HS-5 (cell line): ENCODE results near the gene NKX6-2.

Experiments used
- DNase-seq: peaks from one replicate; pipeline ENCODE4 v3.0.0-alpha.2; 2012; ENCODE audit warnings: low read depth

The NKX6-2 gene

GRCh38 chr10:132813001-132813401 lies 27.1 kb upstream of the NKX6-2 start:
- no peak for DNase-seq

DNA sequence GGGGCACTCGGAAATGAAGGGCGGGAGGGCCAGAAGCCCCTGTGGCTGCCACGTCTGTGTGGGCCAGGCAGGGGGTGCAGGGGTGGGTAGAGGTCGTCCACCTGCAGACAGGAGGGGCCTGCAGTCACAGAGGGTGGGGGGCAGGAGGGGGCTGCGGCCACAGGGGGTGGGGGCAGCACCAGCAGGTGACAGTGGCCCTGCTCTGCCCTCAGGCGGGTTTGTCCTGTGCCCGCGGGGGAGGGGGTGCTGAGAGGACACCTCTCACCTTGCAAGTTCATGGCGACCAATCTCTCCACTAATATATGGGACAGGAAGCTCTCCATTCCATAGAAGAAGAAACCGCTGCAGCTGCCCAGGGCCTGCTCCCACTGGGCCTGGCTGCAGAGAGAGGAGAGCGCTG lies 26.6 kb upstream of the NKX6-2 start:
- DNase-seq = no peak

DNA sequence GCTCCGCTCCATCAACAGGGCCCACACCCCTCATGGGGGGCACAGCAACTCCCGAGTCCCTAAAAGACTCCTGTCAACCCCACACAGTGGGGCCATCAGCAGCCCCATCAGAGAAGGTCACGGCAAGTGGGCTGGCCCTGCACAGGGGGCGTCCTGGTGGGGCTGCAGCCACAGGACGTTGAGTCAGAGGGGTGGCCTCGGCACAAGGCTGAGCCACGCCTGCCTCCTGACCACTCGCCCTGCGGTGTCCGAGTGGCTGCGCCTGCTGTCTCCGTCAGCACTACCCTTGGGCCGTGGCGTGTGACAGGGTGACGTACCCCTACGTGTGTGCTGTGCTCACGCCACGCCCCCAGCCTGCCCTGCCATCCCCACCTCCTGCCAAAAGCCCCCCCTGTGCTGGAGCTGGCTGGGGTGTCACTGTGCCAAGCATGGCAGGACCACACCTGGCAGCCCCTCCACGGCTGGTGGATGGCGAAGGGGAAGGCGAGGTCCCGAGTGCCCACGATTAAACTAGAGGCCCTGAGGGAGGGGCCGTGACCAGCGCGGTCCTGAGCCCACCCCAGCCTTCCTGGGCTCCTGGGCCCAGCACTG lies 26.0 kb upstream of the NKX6-2 start:
- no peak for DNase-seq

GRCh38 chr10:132810807-132811700 lies 25.1 kb upstream of the NKX6-2 start:
- no peak for DNase-seq

DNA sequence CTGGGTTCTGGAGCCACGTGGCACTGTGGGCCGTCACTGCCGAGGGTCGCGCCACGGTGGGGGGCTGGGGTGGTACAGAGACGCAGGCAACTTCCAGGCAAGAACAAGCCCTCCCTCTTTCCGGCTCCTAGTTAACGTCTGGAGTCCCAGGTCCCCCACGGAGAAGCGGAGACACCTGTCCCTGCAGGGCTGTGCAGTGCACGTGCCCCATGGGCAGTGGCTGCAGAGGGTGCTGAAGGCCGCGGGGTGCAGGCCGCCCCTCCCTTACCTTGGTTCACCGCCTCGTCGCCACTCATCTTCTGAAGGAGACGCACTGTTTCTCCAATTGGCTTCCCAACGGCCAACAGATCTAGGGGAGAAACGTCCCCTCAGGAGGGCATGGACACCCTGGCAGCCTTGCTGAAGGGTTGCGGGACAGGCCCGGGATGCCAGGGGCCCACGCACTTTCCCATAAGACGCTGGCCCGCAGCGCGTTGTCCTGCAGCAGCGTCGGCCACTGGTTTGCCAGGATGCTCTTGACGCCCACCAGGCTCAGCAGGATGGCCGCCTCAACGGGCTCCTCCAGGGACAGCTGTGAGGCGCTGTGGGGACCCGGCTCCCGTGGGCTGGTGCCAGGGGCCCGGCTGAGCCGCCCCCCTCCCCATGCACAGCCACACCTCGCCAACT lies 24.3 kb upstream of the NKX6-2 start:
- DNase-seq = no peak

DNA sequence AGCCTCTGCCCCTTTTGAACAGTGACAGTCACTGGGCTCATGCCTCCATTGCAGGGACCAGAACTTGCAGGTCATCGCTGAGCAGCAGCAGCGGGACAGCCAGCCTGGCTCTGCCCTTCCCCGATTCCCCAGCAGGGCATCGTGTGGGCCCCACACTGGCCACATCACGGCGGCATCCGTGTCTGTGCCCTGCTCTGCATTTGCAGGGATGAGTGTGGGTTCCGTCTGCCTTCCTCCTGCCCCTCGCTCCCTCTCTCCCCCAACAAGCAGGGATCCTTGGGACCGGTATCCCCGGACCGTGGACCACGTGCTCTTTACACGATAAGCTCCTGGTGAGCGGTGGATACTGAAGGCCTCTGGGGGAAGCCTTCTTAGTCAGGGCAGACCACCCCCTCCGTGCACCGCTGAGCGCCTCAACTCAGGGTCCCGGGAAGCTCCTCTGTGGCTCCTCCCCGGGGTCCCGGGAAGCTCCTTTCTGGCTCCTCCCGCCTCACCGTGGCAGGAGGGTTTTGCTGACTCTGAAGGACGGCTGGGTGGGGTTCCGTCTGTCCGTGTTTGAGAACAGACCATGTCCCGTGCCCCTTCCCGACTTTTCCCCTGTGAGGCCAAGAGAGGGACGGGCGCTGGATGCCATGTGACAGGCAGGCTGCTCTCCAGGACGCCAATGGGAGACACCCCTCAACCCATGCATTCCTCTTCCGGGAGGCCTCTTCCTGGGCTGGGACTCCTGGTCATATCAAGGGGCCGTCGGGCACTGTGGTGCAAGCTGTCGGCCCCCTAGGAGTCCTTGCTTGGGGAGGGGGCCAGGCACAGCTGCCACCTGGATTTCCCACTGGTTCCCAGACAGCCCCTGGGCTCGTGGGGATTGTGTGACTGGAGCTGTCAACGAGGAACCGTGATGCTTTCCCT lies 23.5 kb upstream of the NKX6-2 start:
- no peak for DNase-seq

GRCh38 chr10:132808383-132809231 lies 22.7 kb upstream of the NKX6-2 start:
- DNase-seq = no peak

DNA sequence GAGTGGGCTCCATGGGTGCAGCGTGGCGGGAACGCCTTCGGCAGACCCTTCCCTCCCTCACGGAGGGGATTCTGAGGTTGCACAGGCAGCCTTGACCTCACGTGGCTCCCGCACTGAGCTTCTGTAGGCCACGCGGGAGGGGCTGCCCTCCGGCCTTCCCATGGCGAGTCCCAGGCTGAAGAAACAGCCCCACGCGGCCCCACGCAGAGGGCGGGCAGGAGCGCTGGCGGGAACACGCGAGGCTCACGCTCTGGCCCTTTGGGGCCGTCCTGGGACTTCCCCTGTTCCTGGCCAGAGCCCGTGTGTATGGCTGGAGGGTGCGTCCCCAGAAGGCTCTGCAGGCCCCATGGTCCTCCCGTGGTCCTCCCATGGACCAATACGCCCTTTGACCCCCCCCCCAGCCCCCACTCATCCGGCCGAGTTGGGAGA lies 21.7 kb upstream of the NKX6-2 start:
- DNase-seq = no peak

- DNase-seq = no peak
Measured at GRCh38 chr10:132806561-132807003, 20.6 kb upstream of the NKX6-2 start.

- DNase-seq = no peak
Measured at GRCh38 chr10:132806110-132806509, 20.2 kb upstream of the NKX6-2 start.

- no peak for DNase-seq
Measured at GRCh38 chr10:132805599-132805998, 19.7 kb upstream of the NKX6-2 start.

DNA sequence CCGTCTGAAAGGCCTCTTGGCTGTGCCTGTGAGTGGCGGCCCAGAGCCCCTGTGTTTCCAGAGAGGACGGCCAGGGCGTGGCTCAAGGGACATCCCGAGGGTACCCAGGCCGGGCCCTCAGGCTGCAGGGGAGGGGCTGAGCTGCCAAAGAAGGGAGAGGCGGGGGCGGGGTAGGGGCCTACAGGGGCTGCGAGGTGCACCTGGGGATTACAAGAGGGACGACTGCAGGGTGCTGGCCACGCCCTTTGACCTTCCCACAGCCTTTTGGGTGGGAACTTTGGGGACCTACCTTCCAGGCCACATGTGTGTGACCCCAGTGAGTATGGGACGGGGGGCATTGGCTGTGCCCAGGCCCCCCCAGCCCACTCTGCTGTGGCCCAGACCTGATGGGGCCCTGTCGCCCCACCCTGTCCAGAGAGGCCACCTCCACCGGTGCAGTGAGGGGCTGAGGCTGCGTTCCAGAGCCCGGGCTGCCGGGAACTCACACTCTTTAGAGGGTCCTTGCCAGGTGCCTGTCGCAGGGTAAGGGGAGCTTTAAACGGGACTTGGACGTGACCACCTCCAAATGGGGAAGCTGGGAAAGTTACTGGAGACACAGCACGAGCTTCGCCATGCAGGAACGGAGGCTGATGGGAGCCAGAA lies 19.0 kb upstream of the NKX6-2 start:
- DNase-seq = no peak

DNA sequence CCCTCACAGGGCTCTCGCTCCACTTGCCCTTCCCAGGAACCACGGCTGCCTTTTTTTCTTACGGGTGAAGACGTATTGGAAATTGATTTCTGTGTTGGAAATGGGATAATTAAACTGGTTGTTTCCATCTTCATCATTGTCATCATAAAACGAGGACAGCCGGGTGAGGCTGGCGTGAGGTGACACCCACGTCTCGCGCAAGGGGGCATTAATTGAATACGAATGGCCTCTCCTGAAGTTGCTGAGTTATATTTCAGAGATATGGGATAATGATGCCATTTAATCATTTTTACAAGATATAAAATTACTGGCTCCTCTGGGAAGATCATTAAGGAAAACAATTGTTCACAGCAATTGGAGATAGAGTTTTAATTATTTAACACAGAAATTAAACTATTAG lies 18.3 kb upstream of the NKX6-2 start:
- no peak for DNase-seq

- DNase-seq = no peak
Measured at GRCh38 chr10:132803416-132804210, 17.7 kb upstream of the NKX6-2 start.

GRCh38 chr10:132802694-132803320 lies 16.9 kb upstream of the NKX6-2 start:
- DNase-seq = no peak

DNA sequence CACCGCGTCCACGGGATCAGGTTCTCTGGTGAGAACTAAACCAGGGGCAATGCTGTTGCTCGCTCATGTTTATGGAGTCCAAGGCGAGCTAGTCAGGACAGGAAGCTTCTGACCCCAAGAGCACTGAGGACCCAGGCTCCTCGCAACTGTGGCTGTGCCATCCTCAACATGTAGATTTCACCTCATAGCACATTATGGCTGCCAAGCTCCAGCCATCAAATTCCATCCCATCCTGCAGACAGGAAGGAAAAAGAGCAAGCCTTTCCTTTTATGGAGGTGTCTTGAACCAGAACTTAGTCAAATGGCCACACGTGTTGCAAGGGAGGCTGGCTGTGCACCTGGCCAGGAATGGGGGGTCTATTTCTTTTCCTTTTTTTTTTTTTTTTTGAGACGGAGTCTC lies 16.1 kb upstream of the NKX6-2 start:
- no peak for DNase-seq

DNA sequence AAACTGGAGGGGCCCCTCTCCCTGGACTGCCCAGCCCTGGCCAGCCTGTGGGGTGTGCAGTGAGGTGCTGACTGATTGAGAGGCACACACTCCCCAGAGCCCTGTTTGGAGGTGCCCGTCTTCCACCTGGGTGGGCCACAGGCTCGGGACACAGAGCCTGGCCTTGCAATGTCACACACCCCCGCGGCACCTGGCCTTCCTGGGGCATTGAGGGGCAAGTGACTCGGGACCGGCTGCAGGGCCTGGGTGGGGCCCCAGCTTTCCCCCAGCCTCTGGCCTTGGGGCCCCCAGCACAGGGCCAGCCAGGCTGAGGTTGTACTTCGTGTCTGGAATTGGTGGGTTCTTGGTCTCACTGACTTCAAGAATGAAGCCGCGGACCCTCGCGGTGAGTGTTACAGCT lies 13.9 kb upstream of the NKX6-2 start:
- DNase-seq = no peak

DNA sequence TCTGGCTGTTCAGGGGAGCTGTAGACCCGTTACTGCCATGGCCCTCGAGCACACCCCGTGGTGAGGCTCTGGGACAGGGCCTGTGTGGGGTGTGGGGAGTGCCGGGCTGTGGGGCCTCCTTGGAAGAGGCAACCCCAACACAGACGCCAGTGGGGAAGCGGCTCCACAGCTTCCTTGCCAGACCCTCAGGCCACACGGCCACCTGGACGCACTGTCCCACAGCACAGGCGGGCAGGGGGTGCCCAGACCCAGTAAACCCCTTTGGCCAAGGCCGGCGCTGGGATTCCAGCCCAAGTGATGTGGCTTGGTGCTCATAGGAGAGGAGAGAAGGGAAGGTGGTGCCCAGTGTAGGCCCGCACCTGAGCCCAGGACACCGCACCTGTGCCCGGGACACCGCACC lies 12.9 kb upstream of the NKX6-2 start:
- no peak for DNase-seq

GRCh38 chr10:132798403-132798802 lies 12.5 kb upstream of the NKX6-2 start:
- no peak for DNase-seq
